GM23338 (cell line): ENCODE measurements around the gene KIAA1586.

ENCODE experiments used
- CREB1 ChIP-seq: fragments of 250-450 bp; sonication (Bioruptor Pico); IDR thresholded peaks from 2 replicates; pipeline ENCODE4 v1.5.0; 2020; ENCODE audit warnings: low read depth, mild to moderate bottlenecking, moderate library complexity
- EZH2 ChIP-seq: fragments of 200-600 bp; sonication (generic); IDR thresholded peaks from one replicate; pipeline ENCODE4 v1.8.0; 2017; ENCODE audit warnings: antibody characterized with exemption, mild to moderate bottlenecking, low read depth; ENCODE audit not compliant: unreplicated experiment
- EZH2phosphoT487 ChIP-seq: fragments of 200-600 bp; sonication (generic); IDR thresholded peaks from one replicate; pipeline ENCODE4 v1.8.1; 2018; ENCODE audit warnings: antibody characterized with exemption; ENCODE audit not compliant: unreplicated experiment
- JUNB ChIP-seq: IDR thresholded peaks from one replicate; pipeline ENCODE4 v1.6.1; 2016; ENCODE audit warnings: antibody characterized with exemption; ENCODE audit not compliant: unreplicated experiment
- POLR2AphosphoS5 ChIP-seq: IDR thresholded peaks from 2 replicates; pipeline ENCODE4 v1.6.1; 2016; ENCODE audit warnings: antibody characterized with exemption, low read depth
- STAT1 ChIP-seq: IDR thresholded peaks from one replicate; pipeline ENCODE4 v1.6.1; 2016; ENCODE audit warnings: antibody characterized with exemption; ENCODE audit not compliant: unreplicated experiment
- TF ChIP-seq, protein P1 (sequence below), 2 experiments: fragments of 200-600 bp in 1 of 2; sonication (generic) in 1 of 2; conservative IDR thresholded peaks; 2 replicates each; pipeline versions ENCODE4 v1.5.1 to v1.6.1; 2016 to 2017; ENCODE audit warnings: antibody characterized with exemption in 2 of 2, low read depth in 2 of 2, mild to moderate bottlenecking in 2 of 2, moderate library complexity in 1 of 2
- TF ChIP-seq, protein P2 (sequence below): IDR thresholded peaks from one replicate; pipeline ENCODE4 v1.6.1; 2018; ENCODE audit warnings: antibody characterized with exemption; ENCODE audit not compliant: unreplicated experiment
- TF ChIP-seq, protein P3 (sequence below): IDR thresholded peaks from 2 replicates; pipeline ENCODE4 v1.6.1; 2016; ENCODE audit warnings: antibody characterized with exemption

DNA sequence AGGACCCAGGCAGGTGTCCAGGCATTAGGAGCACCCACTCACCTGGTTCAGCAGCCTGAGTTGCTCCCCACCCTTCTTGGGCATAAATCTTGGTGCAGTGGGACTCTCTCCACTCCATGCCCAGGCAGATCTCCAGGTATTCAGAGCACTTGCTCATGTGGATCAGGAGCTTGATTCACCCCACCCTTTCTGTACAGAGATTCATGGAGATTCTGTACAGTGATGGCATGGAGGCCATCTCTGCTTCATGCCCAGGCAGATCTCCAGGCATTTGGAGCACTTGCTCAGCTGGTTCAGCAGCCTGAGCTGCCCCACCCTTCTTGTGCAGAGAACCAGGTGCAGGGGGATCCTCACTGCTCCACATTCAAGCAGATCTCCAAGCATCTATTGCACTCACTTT lies 47.4 kb upstream of the KIAA1586 start:
- TF ChIP-seq, protein P1, sequence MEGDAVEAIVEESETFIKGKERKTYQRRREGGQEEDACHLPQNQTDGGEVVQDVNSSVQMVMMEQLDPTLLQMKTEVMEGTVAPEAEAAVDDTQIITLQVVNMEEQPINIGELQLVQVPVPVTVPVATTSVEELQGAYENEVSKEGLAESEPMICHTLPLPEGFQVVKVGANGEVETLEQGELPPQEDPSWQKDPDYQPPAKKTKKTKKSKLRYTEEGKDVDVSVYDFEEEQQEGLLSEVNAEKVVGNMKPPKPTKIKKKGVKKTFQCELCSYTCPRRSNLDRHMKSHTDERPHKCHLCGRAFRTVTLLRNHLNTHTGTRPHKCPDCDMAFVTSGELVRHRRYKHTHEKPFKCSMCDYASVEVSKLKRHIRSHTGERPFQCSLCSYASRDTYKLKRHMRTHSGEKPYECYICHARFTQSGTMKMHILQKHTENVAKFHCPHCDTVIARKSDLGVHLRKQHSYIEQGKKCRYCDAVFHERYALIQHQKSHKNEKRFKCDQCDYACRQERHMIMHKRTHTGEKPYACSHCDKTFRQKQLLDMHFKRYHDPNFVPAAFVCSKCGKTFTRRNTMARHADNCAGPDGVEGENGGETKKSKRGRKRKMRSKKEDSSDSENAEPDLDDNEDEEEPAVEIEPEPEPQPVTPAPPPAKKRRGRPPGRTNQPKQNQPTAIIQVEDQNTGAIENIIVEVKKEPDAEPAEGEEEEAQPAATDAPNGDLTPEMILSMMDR (conservative IDR thresholded peaks at IDR 0.05; ENCODE audit: low read depth in 2 of 2) = no peak
- TF ChIP-seq POLR2AphosphoS5 (no peak), EZH2 (no peak), JUNB (no peak), CREB1 (CRISPR knock-in tag) (no peak), STAT1 (no peak), EZH2phosphoT487 (no peak)
- TF ChIP-seq, protein P2, sequence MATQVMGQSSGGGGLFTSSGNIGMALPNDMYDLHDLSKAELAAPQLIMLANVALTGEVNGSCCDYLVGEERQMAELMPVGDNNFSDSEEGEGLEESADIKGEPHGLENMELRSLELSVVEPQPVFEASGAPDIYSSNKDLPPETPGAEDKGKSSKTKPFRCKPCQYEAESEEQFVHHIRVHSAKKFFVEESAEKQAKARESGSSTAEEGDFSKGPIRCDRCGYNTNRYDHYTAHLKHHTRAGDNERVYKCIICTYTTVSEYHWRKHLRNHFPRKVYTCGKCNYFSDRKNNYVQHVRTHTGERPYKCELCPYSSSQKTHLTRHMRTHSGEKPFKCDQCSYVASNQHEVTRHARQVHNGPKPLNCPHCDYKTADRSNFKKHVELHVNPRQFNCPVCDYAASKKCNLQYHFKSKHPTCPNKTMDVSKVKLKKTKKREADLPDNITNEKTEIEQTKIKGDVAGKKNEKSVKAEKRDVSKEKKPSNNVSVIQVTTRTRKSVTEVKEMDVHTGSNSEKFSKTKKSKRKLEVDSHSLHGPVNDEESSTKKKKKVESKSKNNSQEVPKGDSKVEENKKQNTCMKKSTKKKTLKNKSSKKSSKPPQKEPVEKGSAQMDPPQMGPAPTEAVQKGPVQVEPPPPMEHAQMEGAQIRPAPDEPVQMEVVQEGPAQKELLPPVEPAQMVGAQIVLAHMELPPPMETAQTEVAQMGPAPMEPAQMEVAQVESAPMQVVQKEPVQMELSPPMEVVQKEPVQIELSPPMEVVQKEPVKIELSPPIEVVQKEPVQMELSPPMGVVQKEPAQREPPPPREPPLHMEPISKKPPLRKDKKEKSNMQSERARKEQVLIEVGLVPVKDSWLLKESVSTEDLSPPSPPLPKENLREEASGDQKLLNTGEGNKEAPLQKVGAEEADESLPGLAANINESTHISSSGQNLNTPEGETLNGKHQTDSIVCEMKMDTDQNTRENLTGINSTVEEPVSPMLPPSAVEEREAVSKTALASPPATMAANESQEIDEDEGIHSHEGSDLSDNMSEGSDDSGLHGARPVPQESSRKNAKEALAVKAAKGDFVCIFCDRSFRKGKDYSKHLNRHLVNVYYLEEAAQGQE = no peak
- TF ChIP-seq, protein P3, sequence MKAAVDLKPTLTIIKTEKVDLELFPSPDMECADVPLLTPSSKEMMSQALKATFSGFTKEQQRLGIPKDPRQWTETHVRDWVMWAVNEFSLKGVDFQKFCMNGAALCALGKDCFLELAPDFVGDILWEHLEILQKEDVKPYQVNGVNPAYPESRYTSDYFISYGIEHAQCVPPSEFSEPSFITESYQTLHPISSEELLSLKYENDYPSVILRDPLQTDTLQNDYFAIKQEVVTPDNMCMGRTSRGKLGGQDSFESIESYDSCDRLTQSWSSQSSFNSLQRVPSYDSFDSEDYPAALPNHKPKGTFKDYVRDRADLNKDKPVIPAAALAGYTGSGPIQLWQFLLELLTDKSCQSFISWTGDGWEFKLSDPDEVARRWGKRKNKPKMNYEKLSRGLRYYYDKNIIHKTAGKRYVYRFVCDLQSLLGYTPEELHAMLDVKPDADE = no peak
